Panc1 (cell line): Measurements from ENCODE around the gene EDRF1. TPM values are rescaled to one million over a fixed set of nuclear protein-coding genes. Genes with fewer than 3 reads are reported as not detected.

ENCODE experiments used
- ATAC-seq: fragments of 200-7000 bp; cut with Tn5 transposase; 2 replicates; pipeline ENCODE4 v1.9.1; 2020; ENCODE audit warnings: mild to moderate bottlenecking, moderate library complexity
- BruUV-seq: library from RNA; stranded (reverse); fragments of 400-500 nt; replicated peaks from 2 replicates; lab custom pipeline; 2021; lab: Mats Ljungman, UMichigan
- CTCF ChIA-PET: fragments of 300-600 bp; sonication (Branson Sonifier 250); formaldehyde crosslinking; loops from one replicate; lab custom pipeline; 2022; ENCODE audit warnings: antibody characterized with exemption; lab: Charles Lee
- POLR2A ChIA-PET: fragments of 300-600 bp; sonication (Branson Sonifier 250); formaldehyde crosslinking; loops from one replicate; lab custom pipeline; 2022; ENCODE audit warnings: antibody characterized with exemption; lab: Charles Lee
- DNase-seq: peaks from one replicate; pipeline ENCODE4 v3.0.0-alpha.2; 2010; ENCODE audit warnings: low read depth, low spot score
- H3K27ac ChIP-seq: 2 replicates; pipeline ENCODE4 v1.5.1; 2011; ENCODE audit warnings: mild to moderate bottlenecking, low read length, inconsistent platforms
- H3K27me3 ChIP-seq: fragments of 200-500 bp; sonication (Bioruptor generic); 2 replicates; pipeline ENCODE4 v1.6.0; 2014; ENCODE audit warnings: low read length, inconsistent platforms; ENCODE audit not compliant: control insufficient read depth, insufficient read depth
- H3K36me3 ChIP-seq: fragments of 200-500 bp; sonication (Bioruptor generic); 2 replicates; pipeline ENCODE4 v1.5.1; 2014; ENCODE audit warnings: inconsistent platforms, mild to moderate bottlenecking, low read length, moderate library complexity; ENCODE audit not compliant: control insufficient read depth, insufficient read depth
- H3K4me1 ChIP-seq: 2 replicates; pipeline ENCODE4 v1.5.1; 2011; ENCODE audit warnings: inconsistent platforms, mild to moderate bottlenecking, low read length, moderate library complexity; ENCODE audit not compliant: control insufficient read depth, insufficient read depth
- H3K4me3 ChIP-seq, 2 experiments: 2 replicates each; pipeline ENCODE4 v1.5.1; 2011 to 2012; ENCODE audit warnings: low read depth in 2 of 2, low read length in 2 of 2, mild to moderate bottlenecking in 2 of 2, inconsistent platforms in 1 of 2, moderate library complexity in 1 of 2
- H3K9me3 ChIP-seq: fragments of 200-500 bp; sonication (Bioruptor generic); 2 replicates; pipeline ENCODE4 v1.5.1; 2014; ENCODE audit warnings: low read depth, mild to moderate bottlenecking, inconsistent platforms, low read length, moderate library complexity; ENCODE audit not compliant: control insufficient read depth, insufficient read depth
- CTCF ChIP-seq: fragments of 450-650 bp; IDR thresholded peaks from 2 replicates; pipeline ENCODE4 v1.5.1; 2017; ENCODE audit warnings: mild to moderate bottlenecking
- POLR2AphosphoS5 ChIP-seq: IDR thresholded peaks from 2 replicates; pipeline ENCODE4 v1.6.1; 2012; ENCODE audit warnings: mild to moderate bottlenecking, low read depth, low read length, moderate library complexity
- SIN3A ChIP-seq: IDR thresholded peaks from 2 replicates; pipeline ENCODE4 v1.6.1; 2012; ENCODE audit warnings: low read depth, mild to moderate bottlenecking, low read length, moderate library complexity, borderline replicate concordance; ENCODE audit not compliant: insufficient read depth
- TCF7L2 ChIP-seq: IDR thresholded peaks from 2 replicates; pipeline ENCODE4 v1.6.1; 2011; ENCODE audit warnings: mild to moderate bottlenecking, low read depth, low read length, inconsistent platforms
- in situ Hi-C: cut with HindIII; loops from 2 replicates; pipeline ENCODE4 v1.10.0; 2016; ENCODE audit warnings: low sequenced_read_pairs, low pct_unique_long_range_greater_than_20kb
- intact Hi-C: fragments of 100-400 bp; cut with micrococcal nuclease; formaldehyde crosslinking; loops from one replicate; pipeline ENCODE4 v1.10.0; 2022; ENCODE audit not compliant: unreplicated experiment
- total RNA-seq: library from RNA; stranded (reverse); gene quantifications from one replicate; pipeline ENCODE4 v1.2.1, GENCODE V29; 2021; ENCODE audit not compliant: unreplicated experiment
- TF ChIP-seq, protein P1 (sequence below), 2 experiments: IDR thresholded peaks; 2 replicates each; pipeline ENCODE4 v1.6.1; 2011 to 2012; ENCODE audit warnings: low read depth in 2 of 2, control low read depth in 1 of 2, low read length in 1 of 2, mild to moderate bottlenecking in 1 of 2, moderate library complexity in 1 of 2; ENCODE audit not compliant: insufficient read depth in 1 of 2

The EDRF1 gene
- total RNA-seq, 1 experiment from 2014 or later: 36.3 TPM

DNA sequence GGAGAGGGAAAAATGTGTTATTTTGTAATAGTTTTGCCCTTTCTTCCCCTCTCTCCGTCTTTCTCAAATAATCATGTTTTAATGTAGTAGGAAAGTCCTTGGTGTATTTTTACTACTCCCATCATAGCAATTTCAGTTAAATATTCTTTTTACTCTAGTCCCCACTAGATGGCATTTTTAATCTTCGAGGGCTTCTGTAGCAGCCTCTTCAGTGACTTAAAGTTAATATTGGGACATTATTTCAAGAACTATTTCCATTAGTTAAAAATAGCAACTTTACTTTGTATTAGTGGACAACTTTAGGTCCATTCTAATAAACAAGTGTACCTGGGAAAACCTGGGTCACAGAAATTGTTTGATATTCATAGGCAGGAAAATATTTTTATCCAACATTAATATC is 23.0 kb downstream of the EDRF1 start:
- in situ Hi-C loops: no loop called here
- H3K36me3 ChIP-seq: peaks cover 57% of the 10 kb centered on the region
- BruUV-seq: no TSS peak

DNA sequence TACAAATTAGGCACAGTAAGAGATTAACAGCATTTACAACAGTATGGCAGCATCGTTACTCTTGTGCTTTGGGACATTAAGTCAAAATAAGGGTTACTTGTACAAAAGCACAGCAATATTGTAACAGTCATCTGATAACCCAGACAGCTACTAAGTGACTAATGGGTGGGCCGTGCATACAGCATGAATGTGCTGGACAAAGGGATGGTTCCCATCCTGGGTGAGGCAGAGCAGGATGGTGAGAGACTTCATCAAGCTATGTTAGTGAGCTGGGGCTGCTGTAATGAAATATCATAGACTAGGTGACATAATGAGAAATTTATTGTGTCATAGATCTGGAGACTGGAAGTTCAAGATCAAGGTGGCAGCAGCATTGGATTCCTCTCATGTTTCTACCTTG is 25.4 kb downstream of the EDRF1 start:
- ChIA-PET CTCF (no interaction called here), POLR2A (no interaction called here)
- TF ChIP-seq SIN3A (no peak), TCF7L2 (no peak), CTCF (no peak), POLR2AphosphoS5 (no peak)
- TF ChIP-seq, protein P1, sequence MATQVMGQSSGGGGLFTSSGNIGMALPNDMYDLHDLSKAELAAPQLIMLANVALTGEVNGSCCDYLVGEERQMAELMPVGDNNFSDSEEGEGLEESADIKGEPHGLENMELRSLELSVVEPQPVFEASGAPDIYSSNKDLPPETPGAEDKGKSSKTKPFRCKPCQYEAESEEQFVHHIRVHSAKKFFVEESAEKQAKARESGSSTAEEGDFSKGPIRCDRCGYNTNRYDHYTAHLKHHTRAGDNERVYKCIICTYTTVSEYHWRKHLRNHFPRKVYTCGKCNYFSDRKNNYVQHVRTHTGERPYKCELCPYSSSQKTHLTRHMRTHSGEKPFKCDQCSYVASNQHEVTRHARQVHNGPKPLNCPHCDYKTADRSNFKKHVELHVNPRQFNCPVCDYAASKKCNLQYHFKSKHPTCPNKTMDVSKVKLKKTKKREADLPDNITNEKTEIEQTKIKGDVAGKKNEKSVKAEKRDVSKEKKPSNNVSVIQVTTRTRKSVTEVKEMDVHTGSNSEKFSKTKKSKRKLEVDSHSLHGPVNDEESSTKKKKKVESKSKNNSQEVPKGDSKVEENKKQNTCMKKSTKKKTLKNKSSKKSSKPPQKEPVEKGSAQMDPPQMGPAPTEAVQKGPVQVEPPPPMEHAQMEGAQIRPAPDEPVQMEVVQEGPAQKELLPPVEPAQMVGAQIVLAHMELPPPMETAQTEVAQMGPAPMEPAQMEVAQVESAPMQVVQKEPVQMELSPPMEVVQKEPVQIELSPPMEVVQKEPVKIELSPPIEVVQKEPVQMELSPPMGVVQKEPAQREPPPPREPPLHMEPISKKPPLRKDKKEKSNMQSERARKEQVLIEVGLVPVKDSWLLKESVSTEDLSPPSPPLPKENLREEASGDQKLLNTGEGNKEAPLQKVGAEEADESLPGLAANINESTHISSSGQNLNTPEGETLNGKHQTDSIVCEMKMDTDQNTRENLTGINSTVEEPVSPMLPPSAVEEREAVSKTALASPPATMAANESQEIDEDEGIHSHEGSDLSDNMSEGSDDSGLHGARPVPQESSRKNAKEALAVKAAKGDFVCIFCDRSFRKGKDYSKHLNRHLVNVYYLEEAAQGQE (IDR thresholded peaks at IDR 0.05; ENCODE audit: insufficient read depth in 1 of 2, low read depth in 2 of 2, low read length in 1 of 2): no peak
- Histone ChIP-seq H3K36me3 (peaks cover 40% of the 10 kb centered on the region), H3K4me3 (no peak overlapping the region), H3K27ac (no peak overlapping the region), H3K4me1 (no peaks in the 10 kb centered on the region), H3K27me3 (no peaks in the 10 kb centered on the region), H3K9me3 (no peaks in the 10 kb centered on the region)
- BruUV-seq: no TSS peak
- intact Hi-C loops: no loop called here
- no peak for ATAC-seq
- DNase-seq: no peak
- in situ Hi-C loops: no loop called here

More for the DNA sequence above, 23.0 kb downstream of the EDRF1 start:
- TF ChIP-seq, protein P1 (IDR thresholded peaks at IDR 0.05; ENCODE audit: insufficient read depth in 1 of 2, low read depth in 2 of 2, low read length in 1 of 2): no peak
- TF ChIP-seq CTCF: peak; percentile 37; the same call in 1 of the 2 replicates
- TF ChIP-seq TCF7L2: no peak
- TF ChIP-seq SIN3A: no peak
- no peak for TF ChIP-seq POLR2AphosphoS5
- Histone ChIP-seq H3K4me3 (no peak overlapping the region), H3K9me3 (no peaks in the 10 kb centered on the region), H3K4me1 (no peaks in the 10 kb centered on the region), H3K27me3 (no peaks in the 10 kb centered on the region), H3K27ac (no peak overlapping the region)
- ATAC-seq (no peak), DNase-seq (no peak)
- ChIA-PET POLR2A (no interaction called here), CTCF (no interaction called here)
- intact Hi-C loops: no loop called here
